ENCODE results near the gene MKNK1.

The MKNK1 gene

GRCh38 chr1:46618754-46619415 lies 14.8 kb upstream of the MKNK1 start:
- no peak for DNase-seq

DNA sequence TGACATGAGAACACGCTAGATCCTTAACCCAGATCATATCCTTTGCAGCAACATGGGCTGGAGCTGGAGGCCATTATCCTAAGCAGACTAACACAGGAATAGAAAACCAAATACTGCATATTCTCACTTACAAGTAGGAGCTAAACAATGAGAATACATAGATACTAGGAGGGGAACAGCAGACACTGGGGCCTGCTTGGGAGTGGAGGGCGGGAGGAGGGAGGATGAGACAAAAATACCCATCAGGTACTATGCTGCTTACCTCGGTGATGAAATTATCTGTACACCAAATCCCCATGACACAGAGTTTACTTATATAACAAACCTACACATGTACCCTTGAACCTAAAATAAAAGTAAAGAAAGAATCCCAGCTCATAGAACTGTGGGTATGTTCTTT lies 13.8 kb upstream of the MKNK1 start:
- no peak for DNase-seq

DNA sequence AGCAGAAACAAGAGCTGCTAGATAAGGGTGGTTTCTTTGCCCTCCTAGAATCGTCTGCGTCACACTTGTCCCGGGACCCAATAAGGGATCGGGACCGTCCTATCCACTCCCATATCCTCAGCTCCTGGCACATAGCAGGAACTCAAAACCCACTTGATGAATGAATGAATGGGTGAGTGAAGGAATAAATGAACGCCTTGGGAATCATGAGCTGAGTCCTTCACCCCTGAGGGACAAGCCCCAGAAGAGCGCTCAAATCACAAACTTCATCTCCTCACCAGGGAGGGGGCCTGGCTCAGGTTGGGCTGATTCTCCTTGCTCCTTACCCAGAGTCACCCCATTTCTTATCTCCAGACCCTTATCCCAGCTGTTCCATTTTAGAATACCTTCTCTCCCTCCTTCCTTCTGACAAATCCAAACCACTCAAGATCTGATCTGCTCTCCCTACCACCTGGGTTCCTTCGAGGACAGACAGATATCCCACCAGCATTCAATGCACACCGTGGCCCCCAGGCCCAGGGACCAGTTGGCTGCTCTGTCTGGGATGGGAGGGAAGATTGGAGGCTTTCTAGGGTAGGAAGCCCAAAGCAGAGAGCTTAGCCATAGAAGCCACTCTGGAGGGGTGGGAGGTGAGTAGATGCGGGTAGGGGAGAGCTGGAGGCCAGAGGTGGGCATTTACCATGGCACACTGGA lies 13.2 kb upstream of the MKNK1 start:
- DNase-seq: no peak

DNA sequence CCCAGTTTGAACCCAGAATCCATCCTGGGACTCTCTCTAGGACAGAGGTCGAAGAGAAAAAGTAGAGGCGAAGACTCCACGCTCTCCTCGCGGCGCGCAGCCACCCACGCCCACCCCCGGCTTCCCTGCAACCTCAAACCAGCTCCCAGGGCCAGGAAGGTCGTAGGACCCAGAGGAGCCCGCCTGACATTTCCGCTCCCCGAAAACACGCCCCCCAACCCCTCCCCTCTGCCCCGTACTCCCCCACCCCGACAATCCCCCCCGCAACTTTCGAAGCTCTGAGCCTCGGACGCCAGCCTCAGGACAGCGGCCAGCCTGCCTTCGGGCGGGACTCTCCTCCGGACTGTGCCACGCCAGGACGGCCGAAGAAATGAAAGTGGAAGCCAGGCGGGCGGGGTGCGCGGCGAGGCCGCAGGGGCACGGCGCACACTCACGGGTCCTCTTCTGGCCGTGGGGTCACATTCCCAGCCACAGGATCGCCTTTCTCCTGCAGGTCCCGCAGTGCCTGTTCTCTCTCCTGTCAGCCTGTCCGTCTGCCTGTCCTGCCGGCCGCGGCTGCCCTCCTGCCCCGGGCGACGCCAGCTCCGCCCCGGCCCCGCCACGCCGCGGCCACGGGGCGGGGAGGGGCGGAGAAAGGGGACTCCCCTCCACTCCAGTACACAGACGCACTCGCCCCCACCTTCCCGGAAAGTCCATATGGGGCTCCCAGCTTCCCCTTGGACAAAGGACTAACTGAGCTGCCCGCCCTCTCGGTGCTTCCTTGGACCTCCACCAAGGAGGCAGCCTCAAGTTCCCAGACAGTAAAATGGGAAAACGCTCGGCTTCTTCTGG lies 12.4 kb upstream of the MKNK1 start, which contains the start of gene MOB3C:
MOB3C (minus strand) TSS at position 535 of the 831 bp plus-strand sequence. CDS start 3,490 bp downstream, outside the sequence.
- DNase-seq: peak; percentile 55

- no peak for DNase-seq
Measured at GRCh38 chr1:46615735-46616134, 11.7 kb upstream of the MKNK1 start.

GRCh38 chr1:46615088-46615487 lies 11.0 kb upstream of the MKNK1 start:
- DNase-seq: no peak

DNA sequence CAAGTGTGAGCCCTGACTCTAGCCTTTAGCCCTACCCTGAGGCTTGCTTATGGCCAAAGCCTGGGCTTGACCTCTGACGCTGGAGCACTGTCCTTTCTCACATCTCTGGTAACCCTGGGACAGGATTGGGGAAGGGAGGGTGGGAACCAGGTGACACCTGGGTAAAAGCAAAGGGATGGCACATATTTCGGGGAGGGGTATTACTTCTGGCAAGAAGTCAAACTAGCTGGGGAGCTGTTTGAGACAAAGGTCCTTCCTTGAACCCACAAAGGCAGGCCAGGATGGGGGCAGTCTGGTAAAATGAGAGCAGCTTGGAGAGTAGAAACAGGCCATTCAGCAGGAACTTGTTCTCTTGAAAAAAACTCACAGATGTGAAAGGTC lies 10.5 kb upstream of the MKNK1 start:
- no peak for DNase-seq

DNA sequence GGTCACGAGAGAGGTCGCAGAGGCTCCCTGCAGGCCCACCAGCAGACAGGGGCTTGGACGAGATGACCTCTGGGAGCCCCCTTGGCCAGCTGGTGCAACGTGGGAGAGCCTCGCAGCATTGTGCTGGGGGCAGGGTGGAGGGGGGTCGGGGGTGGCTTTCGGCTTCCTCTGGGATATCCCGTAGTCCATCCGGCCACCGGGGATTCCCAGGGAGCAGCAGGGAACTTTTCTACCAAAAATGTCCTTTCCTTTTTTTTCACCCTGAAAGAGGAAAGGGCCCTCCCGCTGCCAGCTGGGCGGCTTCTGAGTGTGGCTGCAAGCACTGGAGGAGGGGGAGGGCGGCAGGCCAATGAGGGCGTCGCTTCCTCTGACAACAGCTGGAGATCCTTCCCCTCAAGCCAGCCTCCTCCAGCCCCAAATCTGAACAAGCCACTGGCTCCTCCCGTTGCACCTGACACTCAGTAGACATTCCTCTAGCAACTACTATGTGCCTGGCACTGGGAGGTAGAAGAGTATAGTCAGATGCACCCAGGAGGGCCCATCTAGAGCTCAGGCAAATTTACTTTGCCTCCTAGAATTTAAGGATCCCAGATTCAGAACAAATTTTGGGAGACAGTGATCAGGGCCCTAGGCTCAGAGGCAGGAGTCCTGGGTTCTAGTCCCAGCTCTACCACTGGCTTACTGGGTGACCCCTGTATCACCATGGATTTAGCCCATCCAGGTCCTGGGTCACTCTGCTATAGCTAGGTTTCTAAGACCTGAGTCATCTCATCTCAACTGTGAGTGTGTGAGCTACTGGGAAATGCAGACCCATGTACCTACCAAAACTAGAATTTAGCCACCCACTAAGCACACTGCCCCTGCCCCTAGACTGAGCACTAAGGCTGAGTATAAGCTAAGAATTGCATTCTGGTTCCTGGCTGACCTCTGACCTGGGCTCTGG lies 9.9 kb upstream of the MKNK1 start:
- DNase-seq: no peak

- DNase-seq: no peak
Measured at GRCh38 chr1:46612937-46613660, 9.0 kb upstream of the MKNK1 start.

GRCh38 chr1:46611691-46612221 lies 7.7 kb upstream of the MKNK1 start:
- peak; percentile 82 for DNase-seq

GRCh38 chr1:46607345-46608130 lies 3.5 kb upstream of the MKNK1 start:
- no peak for DNase-seq

GRCh38 chr1:46606255-46606965 lies 2.3 kb upstream of the MKNK1 start:
- no peak for DNase-seq

DNA sequence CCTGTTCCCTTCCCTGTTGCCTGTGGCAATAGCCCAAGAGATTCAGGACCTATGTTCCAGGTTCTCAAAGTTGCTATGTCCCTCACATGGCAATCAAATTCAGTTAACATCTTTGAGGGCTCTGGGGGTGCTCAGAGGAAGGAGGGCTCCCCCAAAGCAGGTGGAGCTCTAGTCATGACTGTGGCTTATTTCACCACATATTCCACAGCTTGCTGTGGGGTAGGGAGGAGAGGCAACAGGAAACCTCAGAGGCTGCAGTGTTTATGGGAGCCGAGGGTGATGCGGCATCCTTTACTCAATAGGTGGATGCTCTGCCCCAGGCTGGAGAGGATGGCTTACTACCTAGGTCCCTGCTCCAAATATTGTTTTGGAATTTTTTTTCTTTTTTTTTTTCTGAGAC lies 1.2 kb upstream of the MKNK1 start:
- no peak for DNase-seq

DNA sequence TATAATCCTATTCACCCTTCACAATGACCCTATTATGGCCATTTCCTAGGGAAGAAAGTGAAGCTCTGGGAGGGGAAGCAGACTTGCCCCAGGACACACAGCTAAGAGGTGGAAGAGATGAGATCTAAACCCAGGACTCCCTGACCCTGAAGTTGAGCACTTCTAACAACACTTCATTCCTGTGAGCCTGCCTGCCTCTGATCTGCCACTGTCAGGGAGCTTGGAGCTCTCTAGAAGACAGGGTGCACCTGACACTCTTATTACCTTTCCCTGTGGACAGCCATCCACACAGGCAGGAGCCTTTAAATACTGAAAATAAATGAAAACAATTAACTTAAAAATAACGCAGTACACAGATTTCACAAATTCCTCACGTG lies 599 bp downstream of the MKNK1 start:
- no peak for DNase-seq

DNA sequence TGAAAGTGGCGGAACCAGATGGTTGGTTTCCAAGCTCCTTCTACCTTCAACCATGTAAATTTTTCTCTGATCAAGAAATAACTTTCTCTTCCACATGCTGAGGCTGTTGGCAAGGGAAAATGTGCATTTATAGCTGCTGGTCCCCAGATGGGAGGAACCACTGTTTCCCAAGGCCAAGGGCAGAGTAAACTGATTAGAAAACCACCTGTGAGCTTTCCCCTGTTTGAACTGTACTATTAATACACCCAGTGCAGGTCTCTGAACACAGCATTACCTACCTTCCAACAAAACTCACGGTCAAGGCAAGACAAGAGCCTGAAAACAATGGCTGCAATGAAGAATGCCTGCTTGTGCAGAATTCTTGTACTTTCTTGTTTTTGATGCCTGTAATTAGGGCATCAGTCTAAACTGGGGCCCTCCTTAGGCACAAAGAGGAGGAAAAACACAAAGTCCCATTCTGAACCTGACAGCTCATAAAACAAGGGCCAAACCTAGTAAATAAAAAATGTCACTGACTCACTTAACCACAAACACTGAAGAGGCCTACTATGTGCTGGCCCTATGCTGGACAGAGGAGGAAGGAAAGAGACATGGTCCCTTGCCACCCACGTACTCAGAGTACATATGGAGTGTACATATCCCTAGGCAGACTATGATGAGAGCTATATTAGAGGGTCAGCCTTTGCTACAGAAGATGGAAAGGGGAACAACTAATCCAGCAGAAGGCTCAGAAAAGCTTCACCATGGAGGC lies 2.6 kb downstream of the MKNK1 start:
- no peak for DNase-seq

GRCh38 chr1:46599059-46599970 lies 4.8 kb downstream of the MKNK1 start:
- DNase-seq: no peak

DNA sequence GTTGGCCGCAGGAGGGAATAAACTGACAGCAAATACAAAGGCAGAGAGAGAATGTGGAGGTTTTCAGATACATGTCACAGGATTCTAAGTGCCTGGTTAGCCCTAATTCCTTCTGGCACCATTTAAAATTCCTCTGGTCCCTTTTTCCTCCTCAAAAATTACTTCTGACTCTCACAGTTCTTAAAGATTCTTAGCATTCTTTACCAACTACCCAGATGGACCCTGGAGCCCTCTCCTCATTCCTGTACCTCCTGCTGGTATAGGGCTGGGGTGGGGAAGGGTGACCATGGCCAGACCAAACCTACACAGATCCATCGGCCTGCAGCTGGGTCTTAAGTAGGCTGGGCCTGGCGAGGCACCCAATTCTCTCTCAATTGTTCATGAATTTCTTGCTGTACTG lies 7.2 kb downstream of the MKNK1 start:
- no peak for DNase-seq

- no peak for DNase-seq
Measured at GRCh38 chr1:46596036-46596435, 8.0 kb downstream of the MKNK1 start.
